Omental fat pad (tissue), 4 donors: ENCODE results near the gene CEP295NL. TPM values are rescaled to one million over a fixed set of nuclear protein-coding genes. Genes with fewer than 3 reads are reported as not detected.

Experiments used
- ATAC-seq: fragments of 150-250 bp; one replicate; pipeline ENCODE4 v1.9.1; 2016; ENCODE audit warnings: mild to moderate bottlenecking, moderate library complexity; ENCODE audit not compliant: low FRiP score
- DNase-seq: peaks from one replicate; pipeline ENCODE4 v3.0.0-alpha.2; 2019; ENCODE audit warnings: low spot score
- total RNA-seq, 4 donors: library from RNA; depleted of rRNA; stranded (reverse); fragments of >200 nt; gene quantifications; one replicate each; pipeline ENCODE4 v1.1.0, GENCODE V29; 2016
- TF ChIP-seq, protein P1 (sequence below), 3 donors: fragments of 450-650 bp; IDR thresholded peaks; one replicate each; pipeline ENCODE4 v1.5.1; 2016 to 2017; ENCODE audit warnings: antibody characterized with exemption in 3 of 3, mild to moderate bottlenecking in 3 of 3, moderate library complexity in 2 of 3

Gene CEP295NL
- total RNA-seq, 4 donors from 2014 or later, result 2.7 to 11.8 (median 5.5) TPM

DNA sequence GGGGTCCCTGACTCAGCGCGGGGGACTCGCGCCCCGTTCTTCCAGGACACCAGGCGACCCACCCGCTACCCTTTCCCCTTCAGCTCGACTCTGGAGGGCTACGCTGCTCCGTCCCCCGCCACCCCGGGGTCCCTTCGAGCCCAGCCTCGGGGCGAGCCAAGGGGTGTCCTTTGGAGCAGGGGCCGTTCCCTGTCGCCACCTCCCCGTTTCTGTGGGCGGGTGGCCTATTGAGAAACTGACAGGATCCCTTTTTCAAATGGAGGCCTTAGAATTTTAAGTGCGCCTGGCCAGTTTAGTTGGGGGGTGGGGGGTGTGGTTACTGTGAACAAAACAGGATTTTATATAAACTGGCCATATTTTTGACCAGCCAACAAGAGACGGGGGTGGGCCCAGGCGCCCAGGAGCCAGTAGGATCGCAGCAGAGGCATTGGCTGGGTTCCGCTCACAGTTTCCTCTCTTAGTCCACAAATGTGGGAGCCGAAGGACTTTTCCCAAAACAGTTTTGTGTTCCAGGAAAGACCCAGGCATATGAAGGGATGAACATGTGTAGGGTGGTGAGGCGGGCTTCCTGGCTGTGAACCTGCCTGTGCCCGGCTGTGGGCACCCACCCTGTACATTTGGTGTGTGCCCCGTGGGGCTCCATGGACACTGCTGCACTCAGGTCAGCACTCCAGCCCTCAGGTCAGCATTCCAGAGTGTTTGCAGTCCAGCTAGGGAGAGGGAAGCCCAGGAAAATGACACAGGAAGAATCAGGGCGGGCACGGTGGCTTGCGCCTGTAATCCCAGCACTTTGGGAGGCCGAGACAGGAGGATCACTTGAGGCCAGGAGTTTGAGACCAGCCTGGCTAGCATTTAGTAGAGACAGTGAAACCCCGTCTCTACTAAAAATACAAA lies 22.9 kb upstream of the CEP295NL start:
- TF ChIP-seq, protein P1, sequence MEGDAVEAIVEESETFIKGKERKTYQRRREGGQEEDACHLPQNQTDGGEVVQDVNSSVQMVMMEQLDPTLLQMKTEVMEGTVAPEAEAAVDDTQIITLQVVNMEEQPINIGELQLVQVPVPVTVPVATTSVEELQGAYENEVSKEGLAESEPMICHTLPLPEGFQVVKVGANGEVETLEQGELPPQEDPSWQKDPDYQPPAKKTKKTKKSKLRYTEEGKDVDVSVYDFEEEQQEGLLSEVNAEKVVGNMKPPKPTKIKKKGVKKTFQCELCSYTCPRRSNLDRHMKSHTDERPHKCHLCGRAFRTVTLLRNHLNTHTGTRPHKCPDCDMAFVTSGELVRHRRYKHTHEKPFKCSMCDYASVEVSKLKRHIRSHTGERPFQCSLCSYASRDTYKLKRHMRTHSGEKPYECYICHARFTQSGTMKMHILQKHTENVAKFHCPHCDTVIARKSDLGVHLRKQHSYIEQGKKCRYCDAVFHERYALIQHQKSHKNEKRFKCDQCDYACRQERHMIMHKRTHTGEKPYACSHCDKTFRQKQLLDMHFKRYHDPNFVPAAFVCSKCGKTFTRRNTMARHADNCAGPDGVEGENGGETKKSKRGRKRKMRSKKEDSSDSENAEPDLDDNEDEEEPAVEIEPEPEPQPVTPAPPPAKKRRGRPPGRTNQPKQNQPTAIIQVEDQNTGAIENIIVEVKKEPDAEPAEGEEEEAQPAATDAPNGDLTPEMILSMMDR (IDR thresholded peaks at IDR 0.05), result no peak
- ATAC-seq (peak; percentile 71), DNase-seq (no peak)

DNA sequence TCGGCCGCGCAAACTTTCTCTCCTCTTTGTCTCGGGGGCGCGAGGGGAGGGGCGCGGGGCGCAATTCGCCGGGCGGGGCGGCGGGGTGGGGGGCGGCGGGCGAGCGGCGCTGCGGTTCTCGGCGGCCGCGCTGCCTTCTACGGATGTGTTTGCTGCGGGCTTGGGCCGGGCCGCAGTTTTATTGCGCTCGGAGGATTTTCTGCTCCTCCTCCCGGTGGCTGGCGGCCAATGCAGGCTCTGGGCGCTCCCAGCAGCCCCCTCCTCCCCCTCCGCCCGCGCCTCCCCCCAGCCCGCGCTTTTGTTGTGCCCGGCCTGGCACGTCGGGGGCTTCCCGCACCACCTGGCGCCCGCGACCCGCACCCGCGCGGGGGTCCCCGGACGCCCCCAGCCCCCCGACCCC lies 22.2 kb upstream of the CEP295NL start, which contains the start of gene TIMP2:
Gene TIMP2 (minus strand): TSS at position 154 of the 400 bp plus-strand sequence. CDS start 299 bp downstream, outside the sequence.
- peak; percentile 67 for DNase-seq
- peak; percentile 76 for ATAC-seq
- TF ChIP-seq, protein P1 (IDR thresholded peaks at IDR 0.05), result no peak

DNA sequence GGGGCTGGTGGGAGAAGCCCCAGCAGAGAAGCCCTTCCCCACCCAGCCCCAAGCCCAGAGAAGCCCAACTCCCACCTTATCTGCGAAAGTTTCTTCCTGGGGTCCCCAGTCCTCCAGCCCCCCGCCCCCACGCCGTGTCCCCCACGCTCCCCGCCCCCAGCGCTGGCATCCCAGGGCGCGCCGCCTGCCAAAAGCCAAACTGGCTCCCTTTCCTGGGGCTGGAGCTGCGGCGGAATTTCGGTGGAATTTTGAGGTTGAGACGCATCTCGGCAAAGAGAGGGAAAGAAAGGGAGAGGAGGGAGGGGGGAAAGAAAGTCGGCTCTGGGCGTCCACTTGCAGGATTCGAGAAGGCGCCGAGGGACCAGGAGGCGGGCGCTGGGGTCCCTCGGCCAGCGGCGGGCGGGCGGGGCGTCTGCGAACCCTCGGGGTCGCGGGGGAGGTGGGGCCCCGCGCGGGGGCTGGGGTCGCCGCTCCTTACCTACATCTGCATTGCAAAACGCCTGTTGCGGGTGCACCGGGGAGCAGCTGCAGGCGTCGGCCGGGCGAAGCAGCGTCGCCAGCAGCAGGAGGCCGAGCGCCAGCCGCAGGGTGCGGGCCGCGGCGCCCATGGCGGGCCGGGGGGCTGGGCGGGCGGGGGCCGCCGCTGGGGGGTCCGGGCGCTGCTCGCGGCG lies 21.6 kb upstream of the CEP295NL start:
- ATAC-seq (no peak), DNase-seq (no peak)
- TF ChIP-seq, protein P1 (IDR thresholded peaks at IDR 0.05), result no peak

DNA sequence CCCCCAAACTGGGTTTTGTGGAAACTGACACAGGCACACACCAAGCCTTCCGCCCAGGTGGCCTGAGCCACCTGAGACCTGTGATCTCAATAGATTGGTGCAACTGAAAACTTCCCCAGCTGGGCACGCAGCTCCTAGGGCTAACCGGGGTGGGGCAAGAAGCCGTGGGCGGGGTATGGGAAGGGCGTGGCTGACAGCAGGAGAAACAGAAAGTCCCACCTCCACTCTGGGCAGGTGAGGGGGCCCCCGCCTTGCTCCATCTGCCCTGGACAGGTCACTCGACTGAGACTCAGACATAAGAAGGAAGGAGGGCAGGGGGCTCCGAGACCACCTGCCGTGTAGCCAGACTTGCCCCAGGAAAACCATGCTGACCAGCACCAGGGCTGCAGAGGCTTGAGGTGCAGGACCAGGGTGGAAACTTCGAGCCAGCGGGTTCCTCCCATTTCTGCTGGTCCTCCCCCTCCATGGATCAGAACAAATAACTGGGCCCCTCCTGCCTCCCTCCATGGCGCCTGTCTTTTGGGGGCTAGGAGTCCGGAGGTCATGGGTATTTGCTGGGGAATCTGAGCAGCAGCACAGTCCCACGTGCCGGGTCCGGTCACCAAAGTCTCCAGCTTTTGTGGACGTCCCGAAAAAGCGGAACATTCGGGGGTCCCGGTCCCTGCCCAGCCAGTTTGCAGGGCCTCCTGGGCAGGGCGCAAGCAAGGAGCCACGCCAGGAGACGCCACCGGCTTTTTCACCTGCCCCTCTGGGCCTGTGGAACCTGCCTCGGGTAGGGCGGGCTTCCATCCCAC lies 20.9 kb upstream of the CEP295NL start:
- ATAC-seq (peak; percentile 60), DNase-seq (no peak)
- TF ChIP-seq, protein P1 (IDR thresholded peaks at IDR 0.05), result no peak

DNA sequence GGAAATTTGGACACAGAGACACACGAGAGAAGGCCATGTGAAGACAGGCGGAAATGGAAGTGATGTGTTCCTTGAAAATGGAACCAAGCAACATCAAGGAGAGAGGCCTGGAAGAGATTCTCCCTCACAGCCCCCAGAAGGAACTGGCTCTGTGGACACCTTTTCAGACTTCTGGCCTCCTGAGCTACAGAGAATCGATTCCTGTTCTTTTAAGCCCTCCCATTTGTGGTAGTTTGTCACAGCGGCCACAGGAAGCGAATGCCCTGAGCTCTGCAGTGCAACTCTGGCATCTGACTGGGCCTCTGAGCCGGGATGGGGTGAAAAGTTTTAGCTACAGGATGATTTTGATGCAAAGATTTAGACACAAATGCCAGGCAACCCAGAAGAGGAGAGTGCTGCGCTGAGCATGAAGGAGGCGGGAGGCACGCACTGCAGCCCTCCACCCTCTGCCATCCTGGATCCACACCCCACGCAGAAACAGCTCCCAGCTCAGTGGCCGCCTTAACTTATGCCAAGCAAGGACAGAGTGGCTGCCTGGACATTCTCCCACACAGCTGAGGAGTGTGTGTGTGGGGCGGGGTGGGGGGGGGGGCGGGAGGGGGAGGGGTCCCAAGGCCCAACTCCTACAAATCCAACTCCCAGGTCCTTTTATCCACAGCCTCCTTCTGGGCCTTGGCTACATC lies 20.0 kb upstream of the CEP295NL start:
- TF ChIP-seq, protein P1 (IDR thresholded peaks at IDR 0.05), result no peak
- DNase-seq (no peak), ATAC-seq (no peak)

DNA sequence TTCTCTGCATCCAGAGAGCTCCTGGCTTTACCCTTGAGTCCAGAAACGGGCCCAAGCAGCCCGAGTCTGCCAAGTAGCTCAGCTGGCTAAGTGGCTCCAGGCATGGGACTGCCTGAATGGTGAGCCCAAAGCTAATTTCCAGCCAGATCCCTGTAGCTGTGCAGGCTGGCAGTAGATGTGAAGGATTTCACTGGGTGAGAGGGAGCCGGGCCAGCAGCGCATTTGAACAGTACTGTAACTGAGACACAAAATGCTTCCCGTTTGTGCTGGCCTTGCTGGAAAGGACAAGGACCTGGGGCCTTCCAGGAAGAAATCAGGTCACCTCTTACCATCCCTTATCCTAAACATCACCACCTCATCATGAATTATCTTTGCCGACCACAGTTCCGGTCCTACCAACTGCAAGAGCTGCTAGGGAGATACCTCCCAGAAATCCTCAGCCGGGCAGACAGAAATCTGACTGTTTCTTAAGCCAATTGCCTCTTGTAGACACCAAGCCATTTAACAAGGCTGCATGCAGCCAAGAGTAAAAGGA lies 18.5 kb upstream of the CEP295NL start:
- ATAC-seq (no peak), DNase-seq (no peak)
- TF ChIP-seq, protein P1 (IDR thresholded peaks at IDR 0.05), result no peak
